ENCODE data around the gene CLIP4.
"Not testable (repeated sequence)": the region's sequence is repeated elsewhere in the genome, so short reads cannot be mapped to it uniquely, and the experiment has no call there.

Gene CLIP4

DNA sequence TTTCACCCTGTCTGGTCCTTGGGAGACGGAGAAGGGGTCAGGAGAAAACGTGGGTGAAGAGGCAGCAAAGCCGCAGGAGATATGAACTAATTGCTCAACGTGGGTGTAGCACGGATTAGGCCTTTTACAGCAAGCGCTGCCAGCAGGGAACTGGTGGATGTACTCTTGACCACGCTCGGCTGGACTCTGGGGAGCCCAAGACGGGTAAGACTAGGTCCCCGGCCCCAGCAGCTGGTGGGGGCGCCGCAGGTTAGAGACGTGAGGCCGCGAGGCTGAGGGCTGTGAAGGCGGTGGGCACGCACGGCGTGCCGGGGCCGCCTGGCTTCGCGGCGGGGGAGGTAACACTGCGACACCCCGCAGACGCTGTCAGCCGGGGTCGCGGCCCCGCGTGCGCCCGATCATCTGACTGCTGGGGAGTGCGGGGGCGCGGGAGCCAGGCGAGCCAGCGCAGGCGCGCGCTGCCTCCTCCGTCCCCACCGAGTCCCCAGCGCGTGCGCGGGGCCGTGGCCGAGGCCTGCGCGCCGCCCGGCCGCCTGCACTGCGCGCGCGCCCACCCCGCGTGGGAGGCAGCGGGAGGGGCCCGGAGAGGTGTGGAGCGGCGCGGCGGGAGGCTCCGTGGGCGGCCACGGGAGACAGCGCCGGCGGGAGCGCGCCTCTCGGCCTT, at the start of gene CLIP4:
CLIP4 (plus strand) TSS at position 470 of the 664 bp plus-strand sequence. CDS start 5,974 bp downstream, outside the sequence.
- DNase-seq = peak; percentile 73

GRCh38 chr2:29066271-29066860, 48.8 kb upstream of the CLIP4 start:
- no peak for DNase-seq

- DNase-seq = no peak
Observed at GRCh38 chr2:29066997-29067605, 48.1 kb upstream of the CLIP4 start.

GRCh38 chr2:29068513-29068912, 46.7 kb upstream of the CLIP4 start:
- no peak for DNase-seq

DNA sequence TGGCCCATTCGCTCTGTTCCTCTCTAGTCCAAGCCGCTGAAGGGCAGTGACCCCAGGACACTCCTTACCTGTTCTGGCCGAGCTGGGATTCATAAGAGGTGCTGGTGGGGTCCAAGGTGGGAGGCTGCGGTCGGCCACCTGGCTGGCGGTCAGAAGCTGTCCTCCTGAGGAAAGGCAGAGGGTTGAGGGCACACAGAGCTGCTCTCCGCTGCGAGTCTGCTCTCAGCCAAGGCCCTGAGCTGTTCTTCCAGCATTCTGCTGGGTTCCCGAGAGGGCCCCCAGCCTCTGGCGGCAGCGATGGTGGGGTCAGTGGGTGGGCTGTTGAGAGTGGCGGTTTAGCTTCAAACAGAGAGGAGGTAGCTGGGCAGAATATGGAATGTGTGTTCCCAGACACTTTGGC, 44.7 kb upstream of the CLIP4 start:
- no peak for DNase-seq

DNA sequence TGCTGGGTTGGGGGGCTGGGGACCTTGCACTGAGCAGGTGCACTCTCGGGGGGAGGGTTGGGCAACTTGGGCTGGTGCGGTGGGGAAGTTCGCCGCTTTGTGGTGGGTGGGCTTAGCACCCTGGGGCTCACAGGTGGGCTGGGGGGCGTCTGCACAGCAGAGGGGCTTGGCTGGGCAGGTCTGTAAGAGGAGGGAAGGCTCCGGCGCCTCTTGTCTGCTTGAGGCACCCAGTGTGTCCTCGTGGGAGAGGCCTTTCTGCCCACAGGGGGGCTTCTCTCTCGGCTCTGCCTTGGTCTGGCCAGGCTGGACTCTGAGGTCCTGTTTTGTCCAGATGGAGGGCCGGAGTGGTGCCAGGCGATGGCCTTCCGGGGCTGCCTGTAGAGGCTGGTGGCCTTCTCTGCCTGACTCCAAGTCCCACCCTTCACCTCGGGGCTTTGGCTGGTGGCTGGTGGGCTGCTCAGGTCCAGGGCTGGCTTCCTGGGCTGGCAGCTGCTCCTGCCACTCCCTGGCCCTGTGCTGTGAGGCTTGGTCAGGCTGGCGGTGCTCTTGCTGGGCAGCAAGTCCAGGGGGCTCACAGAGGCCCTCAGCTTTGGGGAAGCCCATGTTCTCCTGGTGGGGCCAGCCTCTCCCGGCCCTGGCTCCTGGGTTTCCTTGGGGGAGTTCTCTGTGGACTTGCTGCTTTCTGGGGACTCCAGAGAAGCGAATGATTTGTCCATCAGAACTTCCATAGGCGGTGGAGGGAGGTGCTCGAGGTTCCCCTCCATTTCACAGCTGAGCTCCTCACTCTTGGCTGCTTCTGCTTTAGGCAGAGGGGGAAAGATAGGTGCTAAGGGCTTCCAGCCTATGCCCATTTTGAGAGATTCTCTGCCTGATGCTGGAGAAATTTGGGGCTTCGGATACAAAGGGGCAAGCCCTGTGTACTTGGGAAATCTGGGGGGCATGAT, 43.9 kb upstream of the CLIP4 start:
- DNase-seq = no peak

GRCh38 chr2:29072251-29072650, 43.0 kb upstream of the CLIP4 start:
- DNase-seq = no peak

DNA sequence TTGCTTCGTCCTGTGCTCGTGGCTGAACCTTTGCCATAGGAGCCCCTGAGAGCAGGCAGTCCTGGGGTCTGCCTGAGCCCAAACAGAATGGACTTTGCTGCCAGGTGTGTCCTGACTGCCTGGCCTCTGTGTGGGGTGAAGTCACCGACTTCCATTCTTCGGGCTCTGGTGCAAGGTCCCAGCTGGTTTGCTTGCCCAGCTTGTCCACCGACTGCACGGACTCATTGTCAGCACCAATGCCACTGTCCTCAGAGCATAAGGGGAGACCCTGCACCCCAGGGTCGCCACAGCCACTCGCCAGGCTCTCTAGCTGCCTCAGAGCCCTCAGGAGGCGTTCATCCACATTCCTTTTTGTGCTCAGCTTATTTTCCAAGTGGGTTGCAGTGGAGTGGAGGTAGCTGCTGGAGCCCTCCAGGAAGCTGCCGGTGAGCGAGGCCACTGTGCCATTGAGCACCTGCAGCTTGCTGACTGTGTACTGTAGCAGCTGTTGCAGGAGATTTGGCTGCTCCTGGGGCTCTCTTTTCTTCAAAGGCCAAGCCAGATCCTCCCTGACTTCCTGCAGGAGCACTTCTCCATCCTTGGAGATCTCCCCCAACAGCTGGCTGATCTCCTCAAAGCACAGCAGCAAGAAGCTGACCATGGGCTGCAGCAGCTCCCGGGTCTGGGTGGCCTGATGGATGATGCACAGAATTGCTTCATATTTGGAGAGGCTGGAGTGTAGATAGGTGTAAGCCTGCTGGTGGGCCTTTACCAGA, 42.1 kb upstream of the CLIP4 start:
- no peak for DNase-seq

GRCh38 chr2:29073933-29074332, 41.3 kb upstream of the CLIP4 start:
- no peak for DNase-seq

- no peak for DNase-seq
Observed at GRCh38 chr2:29074411-29074810, 40.8 kb upstream of the CLIP4 start, which contains the start of gene PCARE. TSS of gene PCARE (minus strand) at chr2:29074523. CDS start at chr2:29074261, 262 bp downstream.

DNA sequence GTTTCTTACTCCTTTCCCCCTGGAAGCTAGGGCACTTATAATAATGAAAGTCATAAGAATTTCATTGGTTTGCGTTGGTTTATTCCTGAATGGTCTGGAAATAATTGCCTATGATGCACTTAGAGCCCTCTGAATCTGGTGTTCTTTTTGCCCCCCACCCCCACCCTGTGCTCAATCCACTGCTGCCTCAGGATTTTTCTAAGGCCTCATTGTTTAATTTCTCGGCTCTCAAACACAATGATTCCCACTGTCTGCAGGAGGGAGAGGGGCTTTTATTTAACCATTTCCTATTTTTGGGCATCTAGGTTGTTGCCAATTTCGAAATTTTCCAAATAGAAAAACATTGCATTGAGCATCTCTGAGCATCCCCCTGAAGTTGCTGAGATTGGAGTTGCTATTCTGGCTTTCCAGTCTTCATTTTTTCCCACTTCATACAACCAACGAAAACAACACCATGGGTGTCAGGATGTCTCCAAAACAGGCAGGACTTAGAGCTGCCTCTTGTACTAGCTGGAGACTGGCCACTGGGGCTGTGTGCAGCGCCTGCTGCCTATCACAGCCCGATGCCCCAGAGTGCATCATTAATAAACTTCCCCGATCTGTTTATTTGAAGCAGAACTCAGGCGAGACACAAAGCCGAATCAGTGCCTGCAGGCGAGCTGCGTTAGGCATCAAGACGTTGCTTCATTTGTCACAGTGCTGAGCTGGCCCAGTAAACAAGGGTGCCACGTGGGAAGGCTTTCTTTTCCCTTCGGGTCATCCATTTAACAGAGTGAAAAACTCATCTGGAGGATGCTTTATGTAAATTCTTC, 39.1 kb upstream of the CLIP4 start:
- no peak for DNase-seq

DNA sequence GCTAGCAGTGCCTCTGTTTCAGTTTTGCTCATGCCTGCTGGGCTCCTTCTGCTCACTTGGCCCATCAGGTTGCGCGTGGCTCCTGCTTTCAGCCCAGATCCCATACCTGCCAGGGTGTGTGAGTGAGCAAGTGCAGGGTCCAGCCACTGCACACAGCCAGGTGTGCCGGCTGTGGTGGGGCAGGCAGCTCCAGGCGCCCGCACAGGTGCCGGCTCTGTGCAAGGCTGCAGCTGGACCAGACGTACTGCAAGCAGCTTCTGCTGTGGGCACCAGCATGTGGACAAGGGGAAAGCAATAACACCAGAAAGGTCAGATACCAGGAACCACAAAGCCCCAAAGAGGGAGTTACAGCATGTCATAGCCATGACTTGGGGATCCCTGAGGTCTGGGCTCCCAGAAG, 35.3 kb upstream of the CLIP4 start:
- no peak for DNase-seq

DNA sequence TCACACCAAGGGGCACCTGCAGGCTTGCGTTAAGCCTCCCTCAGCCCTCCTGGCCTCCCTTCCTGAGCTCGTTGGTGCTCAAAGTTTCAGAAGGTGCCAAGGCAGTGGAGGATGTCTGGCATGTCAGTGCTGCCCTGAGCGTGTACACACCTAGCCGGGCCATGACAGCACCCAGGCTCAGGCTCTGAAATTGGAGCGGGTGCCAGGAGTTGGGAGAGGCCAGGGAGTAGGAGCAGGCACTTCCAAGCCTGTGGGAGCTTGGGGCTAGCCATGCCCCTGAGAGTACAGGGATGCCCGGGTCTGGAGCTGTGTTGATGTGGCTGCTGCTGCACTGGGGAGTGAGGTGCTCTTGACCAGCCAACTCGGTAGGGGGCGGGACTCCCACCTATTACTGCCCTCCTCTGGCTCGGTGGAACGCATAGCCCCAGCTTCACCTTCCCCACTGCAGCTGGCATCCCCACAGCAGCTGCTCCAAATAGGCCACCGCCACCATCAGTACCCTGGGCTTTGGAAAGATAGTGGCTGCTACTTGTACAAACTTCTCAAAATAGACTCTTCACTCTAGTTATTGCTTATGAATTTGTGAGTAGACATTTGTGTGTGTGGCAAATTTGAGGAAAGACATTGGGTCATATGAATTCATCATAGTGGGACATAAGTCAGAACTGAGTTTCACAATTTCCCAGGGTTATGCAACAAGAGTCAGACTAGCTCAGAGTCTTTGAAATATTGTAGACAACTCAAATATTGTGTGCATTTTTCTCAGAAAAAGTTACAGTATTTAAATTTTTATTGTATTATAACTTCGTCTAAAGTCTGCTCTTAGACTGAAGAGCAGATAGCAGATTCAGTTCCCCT, 34.1 kb upstream of the CLIP4 start:
- DNase-seq = no peak

DNA sequence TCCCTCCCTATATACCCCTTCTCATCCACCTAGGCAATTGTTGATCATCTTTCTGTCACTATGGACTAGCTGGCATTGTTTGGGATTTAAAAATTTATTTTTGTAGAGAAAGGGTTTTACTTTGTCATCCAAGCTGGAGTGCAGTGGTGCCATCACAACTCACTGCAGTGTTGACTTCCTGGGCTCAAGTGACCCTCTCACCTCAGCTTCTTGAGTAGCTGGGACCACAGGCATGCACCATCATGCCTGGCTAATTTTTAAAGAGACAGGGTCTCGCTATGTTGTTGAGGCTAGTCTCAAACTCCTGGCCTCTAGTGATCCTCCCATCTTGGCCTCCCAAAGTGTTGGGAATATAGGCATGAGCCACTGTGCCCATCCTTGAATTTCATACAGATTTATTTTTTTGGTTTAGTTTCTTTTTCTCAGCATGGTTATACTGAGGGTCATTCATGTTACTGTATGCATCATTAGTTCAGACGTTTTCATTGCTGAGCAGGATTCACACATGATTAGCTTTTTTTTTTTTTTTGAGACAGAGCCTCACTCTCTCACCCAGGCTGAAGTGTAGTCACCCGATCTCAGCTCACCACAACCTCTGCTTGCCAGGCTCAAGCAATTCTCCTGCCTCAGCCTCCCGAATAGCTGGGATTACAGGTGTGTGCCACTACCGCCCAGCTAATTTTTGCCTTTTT, 32.3 kb upstream of the CLIP4 start:
- DNase-seq = no peak

DNA sequence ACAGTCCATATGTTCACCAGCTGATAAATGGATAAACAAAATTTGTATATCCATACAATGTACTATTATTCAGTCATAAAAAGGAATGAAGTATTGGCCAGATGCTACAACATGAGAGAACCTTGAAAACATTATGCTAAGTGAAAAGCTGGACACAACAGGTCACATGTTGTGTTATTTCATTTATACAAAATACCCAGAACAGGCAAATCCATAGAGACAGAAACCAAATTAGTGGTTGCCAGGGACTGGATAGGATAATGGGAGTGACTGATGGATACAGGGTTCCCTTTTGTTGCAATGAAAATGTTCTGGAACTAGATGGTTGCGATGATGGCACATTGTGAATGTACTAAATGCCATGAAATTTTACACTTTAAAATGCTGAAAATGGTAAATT, 30.7 kb upstream of the CLIP4 start:
- no peak for DNase-seq

DNA sequence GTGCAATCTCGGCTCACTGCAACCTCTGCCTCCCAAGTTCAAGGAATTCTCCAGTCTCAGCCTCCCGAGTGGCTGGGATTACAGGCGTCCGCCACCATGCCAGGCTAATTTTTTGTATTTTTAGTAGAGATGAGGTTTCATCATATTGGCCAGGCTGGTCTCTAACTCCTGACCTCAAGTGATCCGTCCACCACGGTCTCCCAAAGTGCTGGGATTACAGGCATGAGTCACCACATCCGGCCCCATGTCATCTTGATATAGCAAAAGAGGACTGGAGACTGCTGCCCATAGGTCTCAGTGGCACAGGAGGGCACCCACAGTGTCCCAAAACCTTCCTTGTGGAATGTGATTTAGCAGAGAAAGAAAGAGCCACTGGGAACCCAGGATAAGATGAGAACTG, 24.9 kb upstream of the CLIP4 start:
- DNase-seq = not testable (repeated sequence)

- no peak for DNase-seq
Observed at GRCh38 chr2:29096969-29097368, 18.2 kb upstream of the CLIP4 start.

DNA sequence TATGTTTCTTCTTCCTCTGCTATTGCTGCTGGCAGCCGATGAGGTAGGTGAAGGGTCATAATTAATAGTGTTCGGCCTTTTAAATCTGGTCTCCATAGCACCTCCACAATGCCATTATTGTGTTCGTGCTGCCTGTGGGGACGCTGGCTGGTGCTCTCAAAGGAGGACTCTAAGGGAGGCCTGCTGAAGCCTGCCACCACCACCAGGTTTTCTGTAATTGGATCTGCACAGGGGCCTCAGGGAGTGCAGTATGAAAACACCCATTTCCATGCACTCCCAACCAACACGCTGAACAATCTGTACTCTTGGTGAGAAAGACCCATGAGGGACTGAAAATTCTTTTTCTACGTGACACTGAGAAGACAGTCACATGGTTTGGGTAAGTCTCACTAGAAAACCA, 17.6 kb upstream of the CLIP4 start:
- DNase-seq = no peak

DNA sequence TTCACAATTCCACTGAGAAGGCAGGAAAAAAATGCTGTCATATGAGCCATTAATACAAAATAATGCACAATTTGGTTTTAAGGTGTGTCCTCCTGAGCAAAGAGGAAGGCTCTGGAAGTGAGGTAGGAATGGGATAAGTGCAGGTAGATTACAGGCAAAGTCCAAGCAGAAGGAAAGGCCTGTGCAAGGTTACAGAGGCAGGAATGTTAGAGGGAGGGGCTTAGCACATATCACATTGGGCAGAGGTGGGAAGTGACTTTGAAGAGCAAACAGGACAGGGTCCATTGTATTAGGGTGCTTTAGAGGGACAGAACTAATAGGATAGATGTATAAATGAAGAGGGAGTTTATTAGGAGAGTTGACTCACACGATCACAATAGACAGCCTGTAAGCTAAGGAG, 14.7 kb upstream of the CLIP4 start:
- DNase-seq = no peak

DNA sequence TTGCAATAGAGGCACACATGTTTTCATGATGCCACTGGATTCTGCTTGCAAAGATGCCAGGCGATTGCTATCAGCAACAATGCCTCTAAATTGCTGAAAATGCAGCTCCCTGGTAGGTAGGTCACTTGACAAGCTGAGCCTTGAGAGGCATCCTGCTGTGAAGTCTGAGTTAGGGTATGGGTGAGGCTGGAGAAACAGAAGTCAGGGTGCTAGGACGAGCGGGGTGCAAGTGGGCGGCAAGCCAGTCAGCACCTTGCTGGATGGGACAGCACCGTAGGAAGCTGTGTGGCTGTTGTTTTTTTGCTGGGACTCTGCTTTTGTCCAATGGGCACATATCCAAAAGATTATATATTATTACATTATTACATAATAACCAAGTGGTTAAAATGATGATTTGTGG, 10.5 kb upstream of the CLIP4 start:
- no peak for DNase-seq
